Ovary (tissue), 3 donors: Measurements from ENCODE around the gene ARFGAP1.

Experiments used
- POLR2A ChIP-seq: fragments of 450-650 bp; IDR thresholded peaks from one replicate; pipeline ENCODE4 v1.6.1; 2017; ENCODE audit warnings: antibody characterized with exemption, mild to moderate bottlenecking, moderate library complexity
- TF ChIP-seq, protein P1 (sequence below), 3 donors: fragments of 450-650 bp in 2 of 3; fragments of 200-600 bp in 1 of 3; IDR thresholded peaks; one replicate each; pipeline versions ENCODE4 v1.5.1 to v1.8.0; 2016 to 2022; ENCODE audit warnings: antibody characterized with exemption in 3 of 3, mild to moderate bottlenecking in 1 of 3
- donor health status: DM: no; HTN: no; CAD: no.

DNA sequence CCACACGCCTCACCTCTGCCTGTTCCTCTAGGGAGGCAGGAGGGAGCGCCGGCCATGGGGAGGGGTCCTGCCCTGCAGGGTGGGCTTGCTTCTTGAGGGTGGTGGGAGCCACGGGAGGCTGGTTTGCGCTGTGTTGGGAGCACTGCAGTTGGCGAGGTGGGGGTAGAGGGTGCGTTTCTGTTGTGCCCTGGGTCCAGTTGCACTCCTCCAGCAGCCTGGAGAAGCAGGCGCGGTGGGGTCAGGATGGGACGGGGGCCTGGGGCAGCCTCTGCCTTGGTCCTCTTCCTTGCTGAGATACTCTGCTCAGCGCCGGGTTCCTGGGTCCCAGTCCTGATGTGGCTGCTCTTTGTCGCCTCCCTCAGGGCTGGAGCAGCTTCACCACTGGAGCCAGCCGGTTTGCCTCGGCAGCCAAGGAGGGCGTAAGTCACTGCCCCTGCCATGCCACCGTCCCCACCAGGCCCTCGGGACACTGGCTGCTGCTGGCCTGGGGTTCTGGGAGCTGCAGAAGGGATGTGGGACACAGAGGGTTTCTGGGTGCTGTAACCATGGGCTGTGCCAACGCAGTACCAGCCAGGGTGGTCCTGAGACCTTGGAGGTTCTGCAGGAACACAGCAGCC lies 8.4 kb downstream of the ARFGAP1 start:
- TF ChIP-seq, protein P1, sequence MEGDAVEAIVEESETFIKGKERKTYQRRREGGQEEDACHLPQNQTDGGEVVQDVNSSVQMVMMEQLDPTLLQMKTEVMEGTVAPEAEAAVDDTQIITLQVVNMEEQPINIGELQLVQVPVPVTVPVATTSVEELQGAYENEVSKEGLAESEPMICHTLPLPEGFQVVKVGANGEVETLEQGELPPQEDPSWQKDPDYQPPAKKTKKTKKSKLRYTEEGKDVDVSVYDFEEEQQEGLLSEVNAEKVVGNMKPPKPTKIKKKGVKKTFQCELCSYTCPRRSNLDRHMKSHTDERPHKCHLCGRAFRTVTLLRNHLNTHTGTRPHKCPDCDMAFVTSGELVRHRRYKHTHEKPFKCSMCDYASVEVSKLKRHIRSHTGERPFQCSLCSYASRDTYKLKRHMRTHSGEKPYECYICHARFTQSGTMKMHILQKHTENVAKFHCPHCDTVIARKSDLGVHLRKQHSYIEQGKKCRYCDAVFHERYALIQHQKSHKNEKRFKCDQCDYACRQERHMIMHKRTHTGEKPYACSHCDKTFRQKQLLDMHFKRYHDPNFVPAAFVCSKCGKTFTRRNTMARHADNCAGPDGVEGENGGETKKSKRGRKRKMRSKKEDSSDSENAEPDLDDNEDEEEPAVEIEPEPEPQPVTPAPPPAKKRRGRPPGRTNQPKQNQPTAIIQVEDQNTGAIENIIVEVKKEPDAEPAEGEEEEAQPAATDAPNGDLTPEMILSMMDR (IDR thresholded peaks at IDR 0.05): no peak
- no peak for TF ChIP-seq POLR2A
